Peyer's patch (tissue), 4 donors: ENCODE results near the gene TBC1D30. TPM values are rescaled to one million over a fixed set of nuclear protein-coding genes. Genes with fewer than 3 reads are reported as not detected.

Source experiments
- DNase-seq, 3 donors: peaks; one replicate each; pipeline ENCODE4 v3.0.0-alpha.2; 2017 to 2019
- H3K27ac ChIP-seq, 4 donors: fragments of 200-600 bp; sonication (generic); one replicate each; pipeline ENCODE4 v1.5.1; 2016 to 2019
- H3K27me3 ChIP-seq, 2 donors: fragments of 200-600 bp; sonication (generic); one replicate each; pipeline ENCODE4 v1.5.1; 2019
- H3K36me3 ChIP-seq, 3 donors: fragments of 200-600 bp; sonication (generic); one replicate each; pipeline ENCODE4 v1.5.1; 2016 to 2019
- H3K4me1 ChIP-seq, 4 donors: fragments of 200-600 bp; sonication (generic); one replicate each; pipeline ENCODE4 v1.5.1; 2016 to 2019
- H3K4me3 ChIP-seq, 4 donors: fragments of 200-600 bp; sonication (generic); 1 replicate in 3 of 4; 2 replicates in 1 of 4; pipeline ENCODE4 v1.5.1; 2016 to 2019; ENCODE audit warnings: mild to moderate bottlenecking in 1 of 4
- H3K9me3 ChIP-seq, 4 donors: fragments of 200-600 bp; sonication (generic); one replicate each; pipeline ENCODE4 v1.5.1; 2016 to 2019; ENCODE audit warnings: mild to moderate bottlenecking in 1 of 4
- POLR2A ChIP-seq, 2 donors: fragments of 450-650 bp; IDR thresholded peaks; one replicate each; pipeline ENCODE4 v1.5.1; 2017; ENCODE audit warnings: antibody characterized with exemption in 2 of 2, mild to moderate bottlenecking in 2 of 2, moderate library complexity in 2 of 2
- total RNA-seq, 4 donors: library from RNA; depleted of rRNA; stranded (reverse); fragments of >200 nt; gene quantifications; one replicate each; pipeline ENCODE4 v1.1.0, GENCODE V29; 2016
- TF ChIP-seq, protein P1 (sequence below), 6 experiments: fragments of 450-650 bp in 4 of 6; fragments of 200-600 bp in 2 of 6; sonication (generic) in 1 of 6; IDR thresholded peaks; one replicate each; pipeline ENCODE4 v1.5.1; 2017 to 2019; ENCODE audit warnings: antibody characterized with exemption in 6 of 6, mild to moderate bottlenecking in 3 of 6, moderate library complexity in 1 of 6

The TBC1D30 gene
- total RNA-seq, 4 donors from 2014 or later: 7.8 to 16.8 (median 10.9) TPM

DNA sequence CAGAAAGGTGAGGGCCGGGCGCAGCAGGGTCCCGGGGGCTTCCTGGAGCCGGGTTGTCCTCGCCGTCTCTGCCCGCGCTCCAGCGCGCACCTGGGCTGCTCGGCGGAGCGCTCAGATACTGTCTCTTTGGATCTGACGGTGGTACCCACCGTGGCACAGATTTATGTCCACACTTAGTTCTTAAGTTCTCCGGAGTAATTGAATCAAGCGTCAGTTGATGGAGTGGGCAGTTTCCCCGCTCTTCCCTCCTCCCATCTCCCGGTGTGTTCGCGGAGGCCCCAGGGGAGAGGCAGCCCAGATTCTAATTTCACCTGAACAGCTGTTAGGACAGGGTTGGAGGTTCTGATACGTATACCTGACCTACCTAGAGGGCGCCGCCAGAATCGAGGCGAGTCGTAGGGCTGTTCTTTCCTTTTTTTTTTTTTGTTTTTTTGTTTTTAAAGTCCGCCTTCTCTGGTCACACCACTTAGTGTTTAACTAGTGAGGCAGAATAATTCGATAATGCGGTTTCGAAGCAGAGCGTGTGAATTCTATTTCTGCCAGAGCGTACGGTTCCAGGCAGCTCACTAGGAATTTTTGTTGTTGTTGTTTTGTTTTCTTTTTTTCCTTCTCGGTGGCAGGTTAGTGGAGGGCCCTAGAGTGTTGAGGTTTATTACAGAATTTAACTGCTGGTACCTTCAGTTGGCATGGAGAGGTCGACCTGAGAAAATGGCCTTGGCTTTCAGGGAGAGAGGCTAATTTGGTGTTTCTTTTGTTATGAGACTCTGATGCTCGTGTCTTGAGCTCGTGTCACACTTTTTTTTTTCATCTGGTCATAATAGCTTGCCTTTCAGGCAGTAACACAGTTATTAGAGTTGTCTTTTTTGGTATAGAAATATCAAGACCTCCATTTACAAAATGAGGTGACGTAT is 42.9 kb upstream of the TBC1D30 start:
- peak overlapping the region; percentile 46 to 87 (median 68) for H3K4me3 ChIP-seq
- TF ChIP-seq, protein P1, sequence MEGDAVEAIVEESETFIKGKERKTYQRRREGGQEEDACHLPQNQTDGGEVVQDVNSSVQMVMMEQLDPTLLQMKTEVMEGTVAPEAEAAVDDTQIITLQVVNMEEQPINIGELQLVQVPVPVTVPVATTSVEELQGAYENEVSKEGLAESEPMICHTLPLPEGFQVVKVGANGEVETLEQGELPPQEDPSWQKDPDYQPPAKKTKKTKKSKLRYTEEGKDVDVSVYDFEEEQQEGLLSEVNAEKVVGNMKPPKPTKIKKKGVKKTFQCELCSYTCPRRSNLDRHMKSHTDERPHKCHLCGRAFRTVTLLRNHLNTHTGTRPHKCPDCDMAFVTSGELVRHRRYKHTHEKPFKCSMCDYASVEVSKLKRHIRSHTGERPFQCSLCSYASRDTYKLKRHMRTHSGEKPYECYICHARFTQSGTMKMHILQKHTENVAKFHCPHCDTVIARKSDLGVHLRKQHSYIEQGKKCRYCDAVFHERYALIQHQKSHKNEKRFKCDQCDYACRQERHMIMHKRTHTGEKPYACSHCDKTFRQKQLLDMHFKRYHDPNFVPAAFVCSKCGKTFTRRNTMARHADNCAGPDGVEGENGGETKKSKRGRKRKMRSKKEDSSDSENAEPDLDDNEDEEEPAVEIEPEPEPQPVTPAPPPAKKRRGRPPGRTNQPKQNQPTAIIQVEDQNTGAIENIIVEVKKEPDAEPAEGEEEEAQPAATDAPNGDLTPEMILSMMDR (IDR thresholded peaks at IDR 0.05): peak in 1 of 6 experiments; percentile 5
- no peak for TF ChIP-seq POLR2A (IDR thresholded peaks at IDR 0.05)
- H3K27me3 ChIP-seq: no peaks in the 10 kb centered on the region
- peak overlapping the region in 2 of 4 donors; percentile 76 to 88 for H3K27ac ChIP-seq
- H3K36me3 ChIP-seq: no peaks in the 10 kb centered on the region
- H3K9me3 ChIP-seq: no peaks in the 10 kb centered on the region
- peak in 2 of 3 donors; percentile 22 to 58 for DNase-seq
- peaks cover 0 to 24% (median 4%) of the 10 kb centered on the region in 4 donors for H3K4me1 ChIP-seq

DNA sequence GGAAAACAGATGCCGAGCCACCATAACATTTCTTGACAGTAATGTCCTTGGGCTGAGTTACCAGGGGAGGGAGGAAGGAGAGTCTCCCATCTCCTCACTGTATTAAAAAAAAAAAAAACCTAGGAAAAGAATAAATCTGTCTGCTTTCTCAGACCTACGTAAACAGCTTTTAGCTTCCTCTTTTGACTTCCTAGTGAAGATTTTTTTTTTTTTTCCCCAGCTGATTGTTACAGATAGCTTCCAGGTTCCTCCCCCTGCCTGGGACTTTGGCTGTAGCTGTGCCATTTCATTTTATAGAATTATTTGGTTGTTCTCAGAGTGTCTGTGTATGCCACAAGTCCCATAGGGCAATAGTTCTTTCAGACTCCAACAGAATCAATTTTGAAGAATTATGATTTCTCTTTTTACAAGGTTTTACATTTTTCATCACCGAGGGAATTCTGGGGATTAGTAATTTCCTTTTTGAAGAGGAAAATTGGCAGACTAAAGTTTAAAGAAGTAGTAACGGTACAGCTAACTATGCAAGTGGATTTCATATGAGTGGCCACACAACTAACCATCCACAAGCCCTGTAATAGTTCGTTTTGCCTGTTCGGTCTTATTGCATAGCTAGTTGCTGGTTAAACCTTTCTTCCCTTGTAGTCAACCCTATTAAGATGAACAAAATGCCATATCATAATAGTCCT is 42.1 kb upstream of the TBC1D30 start:
- no peak for DNase-seq
- H3K27me3 ChIP-seq: no peaks in the 10 kb centered on the region
- H3K27ac ChIP-seq: no peak overlapping the region
- peak overlapping the region in 3 of 4 donors; percentile 46 to 87 (median 74) for H3K4me3 ChIP-seq
- H3K36me3 ChIP-seq: no peaks in the 10 kb centered on the region
- no peaks in the 10 kb centered on the region for H3K9me3 ChIP-seq
- TF ChIP-seq, protein P1 (IDR thresholded peaks at IDR 0.05): no peak
- TF ChIP-seq POLR2A (IDR thresholded peaks at IDR 0.05): no peak
- peaks cover 0 to 24% (median 4%) of the 10 kb centered on the region in 4 donors for H3K4me1 ChIP-seq

DNA sequence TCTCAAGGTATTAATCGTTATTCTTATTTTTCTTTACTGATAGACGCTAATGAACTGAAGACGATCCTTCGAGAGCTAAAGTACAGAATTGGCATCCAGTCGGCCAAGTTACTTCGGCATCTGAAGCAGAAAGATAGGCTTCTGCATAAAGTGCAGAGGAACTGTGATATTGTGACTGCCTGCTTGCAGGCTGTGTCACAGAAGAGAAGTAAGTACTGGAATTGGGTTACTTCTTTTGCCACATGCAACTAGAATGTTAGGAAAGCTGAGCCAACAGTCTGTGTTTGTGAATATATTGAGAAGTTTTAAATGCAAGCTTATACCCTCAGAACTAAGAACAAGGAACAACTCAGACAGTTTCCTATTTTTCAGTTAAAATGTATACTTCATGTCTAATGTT is 38.6 kb upstream of the TBC1D30 start:
- no peak for TF ChIP-seq POLR2A (IDR thresholded peaks at IDR 0.05)
- TF ChIP-seq, protein P1 (IDR thresholded peaks at IDR 0.05): no peak
- Histone ChIP-seq H3K27ac (no peak overlapping the region), H3K36me3 (no peaks in the 10 kb centered on the region), H3K9me3 (no peaks in the 10 kb centered on the region), H3K4me1 (peaks cover 0 to 11% (median 4%) of the 10 kb centered on the region in 4 donors), H3K4me3 (no peak overlapping the region), H3K27me3 (no peaks in the 10 kb centered on the region)
- DNase-seq: no peak

DNA sequence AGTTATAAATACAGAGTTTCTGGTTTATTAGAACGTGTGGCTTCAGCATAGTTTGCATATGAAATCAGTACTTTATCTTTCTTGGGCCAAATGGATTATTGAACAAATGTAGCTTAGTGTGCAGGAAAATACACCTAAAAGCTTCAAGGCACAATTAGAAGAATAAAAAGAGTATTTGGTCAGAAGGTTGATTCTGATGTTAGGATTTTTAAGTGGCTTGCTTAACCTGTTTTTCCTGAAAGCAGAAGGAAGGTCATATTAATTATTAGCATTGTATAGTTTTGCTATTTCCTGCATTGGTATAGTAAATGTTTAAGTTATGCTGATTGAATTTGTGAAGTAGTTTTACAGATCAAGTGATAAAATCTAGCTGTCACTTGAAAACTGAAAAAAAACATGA is 34.3 kb upstream of the TBC1D30 start:
- Histone ChIP-seq H3K27me3 (no peaks in the 10 kb centered on the region), H3K9me3 (no peaks in the 10 kb centered on the region), H3K4me3 (no peak overlapping the region), H3K4me1 (no peaks in the 10 kb centered on the region), H3K27ac (no peak overlapping the region), H3K36me3 (no peaks in the 10 kb centered on the region)
- no peak for DNase-seq
- TF ChIP-seq POLR2A (IDR thresholded peaks at IDR 0.05): no peak
- TF ChIP-seq, protein P1 (IDR thresholded peaks at IDR 0.05): no peak

DNA sequence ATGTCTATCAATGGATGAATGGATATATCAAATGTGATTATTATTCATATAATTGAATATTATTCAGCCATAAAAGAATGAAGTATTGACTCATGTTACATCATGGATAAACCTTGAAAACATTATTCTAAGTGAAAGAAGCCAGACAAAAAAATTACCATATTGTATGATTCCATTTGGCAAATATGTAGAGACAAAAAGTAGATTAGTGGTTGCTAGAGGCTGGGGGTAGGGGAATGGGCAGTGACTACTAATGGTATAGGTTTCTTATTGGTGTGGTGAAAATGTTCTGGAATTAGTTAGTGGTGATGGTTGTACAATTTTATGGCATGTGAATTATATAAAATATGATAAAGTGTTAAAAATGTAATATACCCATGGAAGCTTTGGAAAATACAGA is 33.4 kb upstream of the TBC1D30 start:
- no peak for TF ChIP-seq POLR2A (IDR thresholded peaks at IDR 0.05)
- TF ChIP-seq, protein P1 (IDR thresholded peaks at IDR 0.05): no peak
- H3K27ac ChIP-seq: no peak overlapping the region
- H3K36me3 ChIP-seq: no peaks in the 10 kb centered on the region
- no peaks in the 10 kb centered on the region for H3K9me3 ChIP-seq
- no peaks in the 10 kb centered on the region for H3K27me3 ChIP-seq
- H3K4me1 ChIP-seq: no peaks in the 10 kb centered on the region
- no peak overlapping the region for H3K4me3 ChIP-seq
- no peak for DNase-seq
